MM.1S (cell line): Measurements from ENCODE around the gene CPA1.

Experiments used
- DNase-seq: peaks from one replicate; pipeline ENCODE4 v3.0.0-alpha.2; 2015
- H2AFZ ChIP-seq: fragments of 300-600 bp; sonication (generic); 2 replicates; pipeline ENCODE4 v1.6.0; 2016; ENCODE audit warnings: antibody characterized with exemption, low read length
- H3F3A ChIP-seq: fragments of 300-600 bp; sonication (generic); 2 replicates; pipeline ENCODE4 v1.6.1; 2016; ENCODE audit warnings: mild to moderate bottlenecking, antibody characterized with exemption, low read length, moderate library complexity, mixed read lengths; ENCODE audit not compliant: insufficient read depth
- H3K27ac ChIP-seq: fragments of 300-600 bp; sonication (generic); 2 replicates; pipeline ENCODE4 v1.5.1; 2016; ENCODE audit warnings: mild to moderate bottlenecking, low read length
- H3K27me3 ChIP-seq: fragments of 300-600 bp; sonication (generic); replicated peaks from 2 replicates; pipeline ENCODE4 v1.6.0; 2016; ENCODE audit warnings: low read length; ENCODE audit not compliant: insufficient read depth
- H3K36me3 ChIP-seq: fragments of 300-600 bp; sonication (generic); replicated peaks from 2 replicates; pipeline ENCODE4 v1.6.1; 2016; ENCODE audit warnings: mild to moderate bottlenecking, low read length, mixed read lengths; ENCODE audit not compliant: insufficient read depth
- H3K4me1 ChIP-seq: fragments of 300-600 bp; sonication (generic); 2 replicates; pipeline ENCODE4 v1.6.1; 2016; ENCODE audit warnings: low read length, mixed read lengths
- H3K4me2 ChIP-seq: fragments of 300-600 bp; sonication (generic); 2 replicates; pipeline ENCODE4 v1.6.0; 2016; ENCODE audit warnings: low read depth, low read length
- H3K4me3 ChIP-seq: fragments of 300-600 bp; sonication (generic); 2 replicates; pipeline ENCODE4 v1.5.1; 2016; ENCODE audit warnings: low read length, mixed read lengths
- H3K79me2 ChIP-seq: fragments of 300-600 bp; sonication (generic); 2 replicates; pipeline ENCODE4 v1.6.1; 2016; ENCODE audit warnings: mixed run types, low read length, mixed read lengths
- H3K9ac ChIP-seq: fragments of 300-600 bp; sonication (generic); 2 replicates; pipeline ENCODE4 v1.6.1; 2016; ENCODE audit warnings: low read length, mixed read lengths
- H3K9me2 ChIP-seq: fragments of 300-600 bp; sonication (generic); replicated peaks from 2 replicates; pipeline ENCODE4 v1.6.1; 2016; ENCODE audit warnings: mild to moderate bottlenecking, low read length, mixed read lengths; ENCODE audit not compliant: insufficient read depth
- H3K9me3 ChIP-seq: fragments of 300-600 bp; sonication (generic); replicated peaks from 2 replicates; pipeline ENCODE4 v1.6.1; 2016; ENCODE audit warnings: mild to moderate bottlenecking, low read length, mixed read lengths; ENCODE audit not compliant: insufficient read depth
- H4K20me1 ChIP-seq: fragments of 300-600 bp; sonication (generic); 2 replicates; pipeline ENCODE4 v1.6.1; 2016; ENCODE audit warnings: mild to moderate bottlenecking, low read length, moderate library complexity, mixed read lengths; ENCODE audit not compliant: insufficient read depth
- CTCF ChIP-seq: fragments of 300-600 bp; sonication (generic); IDR thresholded peaks from 2 replicates; pipeline ENCODE4 v1.5.1; 2016; ENCODE audit warnings: antibody characterized with exemption, low read length, mixed read lengths
- EZH2 ChIP-seq: fragments of 300-600 bp; sonication (generic); optimal IDR thresholded peaks from 2 replicates; pipeline ENCODE3; 2017; ENCODE audit warnings: low read depth, mild to moderate bottlenecking, antibody characterized with exemption, low read length, mixed read lengths
- EZH2phosphoT487 ChIP-seq: fragments of 300-600 bp; sonication (generic); IDR thresholded peaks from 2 replicates; pipeline ENCODE4 v1.6.1; 2018; ENCODE audit warnings: antibody characterized with exemption, low read length

The CPA1 gene

GRCh38 chr7:130401578-130401977, 21.3 kb downstream of the CPA1 start:
- Histone ChIP-seq H4K20me1 (no peaks in the 10 kb centered on the region), H2AFZ (no peak overlapping the region), H3K9ac (no peak overlapping the region), H3K9me3 (no peaks in the 10 kb centered on the region), H3K4me3 (no peak overlapping the region), H3K4me1 (no peaks in the 10 kb centered on the region), H3K79me2 (no peaks in the 10 kb centered on the region), H3K27me3 (no peaks in the 10 kb centered on the region), H3F3A (no peaks in the 10 kb centered on the region), H3K27ac (no peak overlapping the region), H3K9me2 (no peaks in the 10 kb centered on the region), H3K4me2 (no peak overlapping the region), H3K36me3 (no peaks in the 10 kb centered on the region)
- no peak for TF ChIP-seq EZH2
- TF ChIP-seq CTCF, result no peak
- no peak for TF ChIP-seq EZH2phosphoT487
- no peak for DNase-seq

DNA sequence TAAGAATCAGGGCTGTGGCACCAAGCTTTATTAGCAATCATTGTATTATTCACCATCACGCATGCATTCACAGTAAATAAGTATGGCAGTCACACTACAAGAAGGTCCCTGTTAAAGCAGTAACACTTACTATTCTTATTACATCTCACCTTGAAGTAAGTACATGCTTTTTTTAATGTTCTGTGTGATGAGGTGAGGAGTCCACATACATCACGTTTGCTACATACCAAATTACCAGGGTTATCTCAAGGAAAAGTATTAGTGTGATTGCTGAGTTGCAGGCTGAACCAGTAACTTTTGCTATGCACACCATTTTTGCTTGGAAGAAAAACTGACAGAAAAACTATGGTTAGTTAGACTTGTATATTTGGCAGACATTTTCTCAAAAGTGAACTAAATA, 24.7 kb downstream of the CPA1 start:
- no peak overlapping the region for H3K4me2 ChIP-seq
- no peaks in the 10 kb centered on the region for H3K27me3 ChIP-seq
- no peaks in the 10 kb centered on the region for H4K20me1 ChIP-seq
- H2AFZ ChIP-seq, result no peak overlapping the region
- H3K9ac ChIP-seq, result no peak overlapping the region
- H3K9me3 ChIP-seq, result no peaks in the 10 kb centered on the region
- TF ChIP-seq EZH2 (no peak), EZH2phosphoT487 (no peak), CTCF (no peak)
- H3K4me1 ChIP-seq, result no peaks in the 10 kb centered on the region
- no peaks in the 10 kb centered on the region for H3K9me2 ChIP-seq
- no peak for DNase-seq
- no peak overlapping the region for H3K27ac ChIP-seq
- no peaks in the 10 kb centered on the region for H3F3A ChIP-seq
- no peaks in the 10 kb centered on the region for H3K79me2 ChIP-seq
- no peaks in the 10 kb centered on the region for H3K36me3 ChIP-seq
- H3K4me3 ChIP-seq, result no peak overlapping the region

- Histone ChIP-seq H3F3A (no peaks in the 10 kb centered on the region), H4K20me1 (no peaks in the 10 kb centered on the region), H3K4me3 (no peak overlapping the region), H3K79me2 (no peaks in the 10 kb centered on the region), H3K4me1 (no peaks in the 10 kb centered on the region), H3K27me3 (no peaks in the 10 kb centered on the region), H2AFZ (no peak overlapping the region), H3K4me2 (no peak overlapping the region), H3K9me3 (no peaks in the 10 kb centered on the region), H3K27ac (no peak overlapping the region), H3K9me2 (no peaks in the 10 kb centered on the region), H3K36me3 (no peaks in the 10 kb centered on the region), H3K9ac (no peak overlapping the region)
- TF ChIP-seq EZH2, result no peak
- TF ChIP-seq CTCF, result no peak
- no peak for TF ChIP-seq EZH2phosphoT487
- no peak for DNase-seq
These were observed 28.9 kb downstream of the CPA1 start for GRCh38 chr7:130409067-130409711.
